ENCODE data around the gene SYT17.

DNA sequence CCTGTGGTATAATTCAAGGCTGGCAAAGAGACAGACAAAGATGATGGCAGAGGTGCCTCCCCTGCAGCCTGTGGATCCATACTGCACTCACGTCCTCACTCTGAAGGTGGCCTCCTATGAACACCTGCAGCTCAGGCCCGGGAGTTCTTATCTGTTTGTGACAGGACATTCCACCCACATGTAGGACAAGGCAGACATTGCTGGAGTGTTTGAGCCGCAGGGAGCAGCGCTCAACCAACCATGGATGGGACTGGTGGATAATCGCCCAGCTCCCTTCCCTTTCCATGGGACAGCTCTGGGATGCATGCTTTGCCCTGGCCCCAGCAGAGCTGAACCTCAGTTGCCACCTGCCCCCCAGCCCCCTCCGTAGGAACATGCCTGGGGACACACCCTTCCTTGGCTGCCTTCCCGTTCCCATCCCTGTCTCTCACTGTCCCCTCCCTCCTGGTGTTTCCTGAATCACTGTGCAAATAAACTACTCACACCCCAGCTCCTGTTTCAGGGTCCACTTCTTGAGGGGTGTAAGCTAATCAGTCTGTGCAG lies 32.1 kb upstream of the SYT17 start:
- TF ChIP-seq, protein P1, sequence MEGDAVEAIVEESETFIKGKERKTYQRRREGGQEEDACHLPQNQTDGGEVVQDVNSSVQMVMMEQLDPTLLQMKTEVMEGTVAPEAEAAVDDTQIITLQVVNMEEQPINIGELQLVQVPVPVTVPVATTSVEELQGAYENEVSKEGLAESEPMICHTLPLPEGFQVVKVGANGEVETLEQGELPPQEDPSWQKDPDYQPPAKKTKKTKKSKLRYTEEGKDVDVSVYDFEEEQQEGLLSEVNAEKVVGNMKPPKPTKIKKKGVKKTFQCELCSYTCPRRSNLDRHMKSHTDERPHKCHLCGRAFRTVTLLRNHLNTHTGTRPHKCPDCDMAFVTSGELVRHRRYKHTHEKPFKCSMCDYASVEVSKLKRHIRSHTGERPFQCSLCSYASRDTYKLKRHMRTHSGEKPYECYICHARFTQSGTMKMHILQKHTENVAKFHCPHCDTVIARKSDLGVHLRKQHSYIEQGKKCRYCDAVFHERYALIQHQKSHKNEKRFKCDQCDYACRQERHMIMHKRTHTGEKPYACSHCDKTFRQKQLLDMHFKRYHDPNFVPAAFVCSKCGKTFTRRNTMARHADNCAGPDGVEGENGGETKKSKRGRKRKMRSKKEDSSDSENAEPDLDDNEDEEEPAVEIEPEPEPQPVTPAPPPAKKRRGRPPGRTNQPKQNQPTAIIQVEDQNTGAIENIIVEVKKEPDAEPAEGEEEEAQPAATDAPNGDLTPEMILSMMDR (IDR thresholded peaks at IDR 0.05) = no peak
- no peak for TF ChIP-seq ZFX (IDR thresholded peaks at IDR 0.05; ENCODE audit: borderline replicate concordance)
